CD14-positive monocyte (primary cell): ENCODE data around the gene KIAA0753. TPM values are rescaled to one million over a fixed set of nuclear protein-coding genes. Genes with fewer than 3 reads are reported as not detected.
"Not testable (repeated sequence)": the region's sequence is repeated elsewhere in the genome, so short reads cannot be mapped to it uniquely, and the experiment has no call there.

Experiments
- DNase-seq, 3 donors: peaks; one replicate each; pipeline ENCODE4 v3.0.0-alpha.2; 2011 to 2022
- H2AFZ ChIP-seq: 2 replicates; pipeline ENCODE4 v1.6.0; 2012; ENCODE audit warnings: mild to moderate bottlenecking, low read depth, low read length, inconsistent platforms; ENCODE audit not compliant: insufficient read depth, poor library complexity, severe bottlenecking
- H3K27ac ChIP-seq, 2 donors: 1 replicate in 1 of 2; 2 replicates in 1 of 2; pipeline ENCODE4 v1.5.1; 2012 to 2013; ENCODE audit warnings: low read length in 2 of 2, control low read depth in 1 of 2, inconsistent platforms in 1 of 2, low read depth in 1 of 2, mild to moderate bottlenecking in 1 of 2
- H3K27me3 ChIP-seq, 2 donors: one replicate each; pipeline versions ENCODE4 v1.6.0 to v1.6.1; 2011 to 2013; ENCODE audit warnings: low read length in 2 of 2; ENCODE audit not compliant: control insufficient read depth in 2 of 2, insufficient read depth in 2 of 2
- H3K36me3 ChIP-seq, 2 donors: replicated peaks in 1 of 2; 1 replicate in 1 of 2; 2 replicates in 1 of 2; pipeline versions ENCODE4 v1.5.1 to v1.6.1; 2012 to 2013; ENCODE audit warnings: low read length in 2 of 2, control low read depth in 1 of 2, inconsistent platforms in 1 of 2, mild to moderate bottlenecking in 1 of 2; ENCODE audit not compliant: insufficient read depth in 2 of 2, control insufficient read depth in 1 of 2
- H3K4me1 ChIP-seq, 2 donors: 1 replicate in 1 of 2; 2 replicates in 1 of 2; pipeline versions ENCODE4 v1.5.1 to v1.6.1; 2012 to 2013; ENCODE audit warnings: low read length in 2 of 2, control low read depth in 1 of 2, inconsistent platforms in 1 of 2, mild to moderate bottlenecking in 1 of 2, moderate library complexity in 1 of 2; ENCODE audit not compliant: insufficient read depth in 2 of 2, control insufficient read depth in 1 of 2
- H3K4me2 ChIP-seq: replicated peaks from 2 replicates; pipeline ENCODE3; 2012; ENCODE audit warnings: low read length, moderate library complexity, mild to moderate bottlenecking; ENCODE audit not compliant: poor library complexity, severe bottlenecking; ENCODE audit errors: extremely low read depth
- H3K4me3 ChIP-seq, 3 experiments: fragments of 200-600 bp in 1 of 3; sonication (generic) in 1 of 3; replicated peaks in 1 of 3; 1 replicate in 2 of 3; 2 replicates in 1 of 3; pipeline ENCODE4 v1.5.1; 2011 to 2013; ENCODE audit warnings: low read length in 3 of 3, mild to moderate bottlenecking in 3 of 3, control low read depth in 2 of 3, low read depth in 2 of 3, inconsistent platforms in 1 of 3, moderate library complexity in 1 of 3
- H3K79me2 ChIP-seq: 2 replicates; pipeline ENCODE4 v1.6.0; 2012; ENCODE audit warnings: mild to moderate bottlenecking, control low read depth, inconsistent platforms, low read length, moderate library complexity; ENCODE audit not compliant: insufficient read depth
- H3K9ac ChIP-seq: 2 replicates; pipeline ENCODE4 v1.6.0; 2017; ENCODE audit warnings: low read length, mild to moderate bottlenecking; ENCODE audit not compliant: insufficient read depth, poor library complexity, severe bottlenecking
- H3K9me3 ChIP-seq, 2 donors: replicated peaks in 1 of 2; 1 replicate in 1 of 2; 2 replicates in 1 of 2; pipeline versions ENCODE4 v1.5.1 to v1.6.1; 2012 to 2013; ENCODE audit warnings: low read length in 2 of 2, control low read depth in 1 of 2; ENCODE audit not compliant: control insufficient read depth in 1 of 2, insufficient read depth in 1 of 2
- H4K20me1 ChIP-seq: 2 replicates; pipeline ENCODE4 v1.6.0; 2012; ENCODE audit warnings: mild to moderate bottlenecking, low read length, control low read depth, moderate library complexity; ENCODE audit not compliant: insufficient read depth
- H3K27ac Mint-ChIP-seq, 7 donors: one replicate each; pipeline ENCODE4 v1.8.0; 2020; ENCODE audit warnings: mild to moderate bottlenecking in 7 of 7, mixed read lengths in 7 of 7, moderate library complexity in 6 of 7, inconsistent platforms in 2 of 7
- H3K27me3 Mint-ChIP-seq, 3 donors: one replicate each; pipeline ENCODE4 v1.8.0; 2021 to 2022; ENCODE audit warnings: low read depth in 3 of 3, mild to moderate bottlenecking in 3 of 3, mixed read lengths in 3 of 3, moderate library complexity in 3 of 3, inconsistent platforms in 1 of 3
- H3K36me3 Mint-ChIP-seq, 2 donors: one replicate each; pipeline ENCODE4 v1.8.0; 2020; ENCODE audit warnings: mixed read lengths in 2 of 2, inconsistent platforms in 1 of 2, mild to moderate bottlenecking in 1 of 2
- H3K4me1 Mint-ChIP-seq: one replicate; pipeline ENCODE4 v1.8.0; 2020; ENCODE audit warnings: mild to moderate bottlenecking, mixed read lengths
- H3K4me3 Mint-ChIP-seq, 2 donors: one replicate each; pipeline ENCODE4 v1.8.0; 2020; ENCODE audit warnings: mild to moderate bottlenecking in 2 of 2, mixed read lengths in 2 of 2, moderate library complexity in 1 of 2
- H3K9me3 Mint-ChIP-seq, 7 donors: one replicate each; pipeline ENCODE4 v1.8.0; 2020 to 2022; ENCODE audit warnings: mixed read lengths in 7 of 7, mild to moderate bottlenecking in 6 of 7, moderate library complexity in 6 of 7, inconsistent platforms in 2 of 7
- WGBS: methylation state at CpG from one replicate; pipeline ENCODE4 v1.1.5; 2013; ENCODE audit warnings: missing lambda C conversion rate; ENCODE audit not compliant: insufficient coverage; 5-methylcytosine and 5-hydroxymethylcytosine counted together
- intact Hi-C, 2 donors: fragments of 100-400 bp; cut with micrococcal nuclease; formaldehyde crosslinking; loops; one replicate each; pipeline versions ENCODE4 v1.15.0 to v1.15.1; 2023
- polyA plus RNA-seq, 3 donors: library from polyadenylated mRNA; depleted of rRNA in 1 of 3; unstranded in 2 of 3; stranded (reverse) in 1 of 3; fragments of 300-500 nt in 2 of 3; fragments of >200 nt in 1 of 3; fragmentation: Illumina TruSeq in 2 of 3; gene quantifications; 1 replicate in 2 of 3; 2 replicates in 1 of 3; pipeline ENCODE4 v1.2.3, GENCODE V29; 2012 to 2021
- TF ChIP-seq, protein P1 (sequence below): fragments of 200-600 bp; IDR thresholded peaks from one replicate; pipeline ENCODE4 v1.8.0; 2022; ENCODE audit warnings: antibody characterized with exemption, mild to moderate bottlenecking

KIAA0753 gene
- polyA plus RNA-seq, 3 donors: 1.7 to 6.6 (median 3.5) TPM

DNA sequence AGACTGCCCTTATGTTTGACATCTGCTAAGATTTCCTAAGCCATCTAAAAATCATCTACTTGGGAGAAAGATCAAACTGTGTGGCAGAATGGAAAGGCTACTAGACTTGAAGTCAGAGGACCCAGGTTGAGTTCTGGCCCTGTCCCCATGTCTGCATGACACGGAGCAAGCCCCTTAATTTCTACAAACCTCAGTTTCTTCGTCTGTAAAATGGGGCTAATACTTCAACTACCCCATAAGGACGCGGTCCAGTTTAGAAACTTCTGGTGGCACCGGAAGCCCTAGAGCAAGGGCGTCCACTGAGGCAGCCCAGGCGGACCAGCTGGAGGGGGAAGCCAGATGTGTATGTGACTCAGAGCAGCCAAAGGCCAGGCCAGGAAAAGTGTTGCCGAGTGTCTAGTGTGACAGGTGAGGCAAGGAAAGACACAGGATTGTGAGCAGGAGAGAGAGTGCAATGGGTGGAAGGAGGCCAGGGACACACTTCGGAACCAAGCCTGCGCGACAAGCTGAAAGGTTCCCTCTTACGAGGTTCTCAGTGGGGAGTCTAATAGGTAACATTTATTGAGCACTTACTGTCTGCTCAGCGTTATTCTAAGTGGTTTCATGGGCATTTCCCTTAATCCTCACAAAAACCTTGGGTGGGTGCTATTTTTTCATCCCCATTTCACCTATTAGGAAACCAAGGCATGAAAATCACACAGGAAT is 66.4 kb downstream of the KIAA0753 start:
- H3K27ac Mint-ChIP-seq: no peak overlapping the region
- intact Hi-C loops: no loop called here
- Histone ChIP-seq H3K27ac (no peak overlapping the region), H3K27me3 (no peaks in the 10 kb centered on the region), H3K4me2 (no peak overlapping the region), H3K36me3 (peaks cover 10 to 19% of the 10 kb centered on the region in 2 donors), H3K4me3 (no peak overlapping the region), H3K9ac (no peak overlapping the region), H4K20me1 (no peaks in the 10 kb centered on the region), H3K9me3 (peaks cover 0 to 5% of the 10 kb centered on the region in 2 donors), H3K4me1 (peaks cover 25 to 29% of the 10 kb centered on the region in 2 donors), H3K79me2 (no peaks in the 10 kb centered on the region), H2AFZ (peak overlapping the region; percentile 65)
- TF ChIP-seq, protein P1, sequence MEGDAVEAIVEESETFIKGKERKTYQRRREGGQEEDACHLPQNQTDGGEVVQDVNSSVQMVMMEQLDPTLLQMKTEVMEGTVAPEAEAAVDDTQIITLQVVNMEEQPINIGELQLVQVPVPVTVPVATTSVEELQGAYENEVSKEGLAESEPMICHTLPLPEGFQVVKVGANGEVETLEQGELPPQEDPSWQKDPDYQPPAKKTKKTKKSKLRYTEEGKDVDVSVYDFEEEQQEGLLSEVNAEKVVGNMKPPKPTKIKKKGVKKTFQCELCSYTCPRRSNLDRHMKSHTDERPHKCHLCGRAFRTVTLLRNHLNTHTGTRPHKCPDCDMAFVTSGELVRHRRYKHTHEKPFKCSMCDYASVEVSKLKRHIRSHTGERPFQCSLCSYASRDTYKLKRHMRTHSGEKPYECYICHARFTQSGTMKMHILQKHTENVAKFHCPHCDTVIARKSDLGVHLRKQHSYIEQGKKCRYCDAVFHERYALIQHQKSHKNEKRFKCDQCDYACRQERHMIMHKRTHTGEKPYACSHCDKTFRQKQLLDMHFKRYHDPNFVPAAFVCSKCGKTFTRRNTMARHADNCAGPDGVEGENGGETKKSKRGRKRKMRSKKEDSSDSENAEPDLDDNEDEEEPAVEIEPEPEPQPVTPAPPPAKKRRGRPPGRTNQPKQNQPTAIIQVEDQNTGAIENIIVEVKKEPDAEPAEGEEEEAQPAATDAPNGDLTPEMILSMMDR: no peak
- H3K36me3 Mint-ChIP-seq: peaks cover 29 to 31% of the 10 kb centered on the region in 2 donors
- peaks cover 0 to 3% (median 0%) of the 10 kb centered on the region in 7 donors for H3K9me3 Mint-ChIP-seq
- no peak overlapping the region for H3K4me3 Mint-ChIP-seq
- DNase-seq: no peak
- peaks cover 0 to 7% (median 4%) of the 10 kb centered on the region in 3 donors for H3K27me3 Mint-ChIP-seq
- peaks cover 26% of the 10 kb centered on the region for H3K4me1 Mint-ChIP-seq
- WGBS: 100% methylated on average over 8 of the region's 13 CpGs

DNA sequence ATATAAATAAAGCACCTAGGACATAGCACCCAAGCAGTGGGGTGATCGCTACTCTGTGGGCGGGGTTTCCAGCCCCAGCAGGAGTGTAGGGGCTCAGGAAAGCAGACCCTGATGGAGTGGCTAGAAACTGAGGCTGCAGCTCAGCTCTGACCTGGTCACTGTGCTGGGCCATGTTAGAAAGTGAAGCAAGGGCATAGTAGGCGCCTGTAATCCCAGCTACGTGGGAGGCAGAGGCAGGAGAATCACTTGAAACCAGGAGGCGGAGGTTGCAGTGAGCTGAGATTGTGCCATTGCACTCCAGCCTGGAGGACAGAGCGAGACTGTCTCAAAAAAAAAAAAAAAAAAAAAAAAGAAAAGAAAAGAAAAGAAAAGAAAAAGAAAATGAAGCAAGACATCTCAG is 67.0 kb downstream of the KIAA0753 start:
- peaks cover 26% of the 10 kb centered on the region for H3K4me1 Mint-ChIP-seq
- intact Hi-C loops: not testable (repeated sequence)

More for the DNA sequence above, 67.0 kb downstream of the KIAA0753 start:
- H3K9ac ChIP-seq, H2AFZ ChIP-seq, H3K9me3 Mint-ChIP-seq, H3K4me3 ChIP-seq, H3K27me3 ChIP-seq, H3K79me2 ChIP-seq, H3K27ac ChIP-seq, H3K4me3 Mint-ChIP-seq, H3K9me3 ChIP-seq, H3K4me2 ChIP-seq, H4K20me1 ChIP-seq, DNase-seq, H3K27ac Mint-ChIP-seq: not testable (repeated sequence)
- H3K4me1 ChIP-seq: peaks cover 25 to 29% of the 10 kb centered on the region in 2 donors
- WGBS: 100% methylated on average over 5 of the region's 6 CpGs
- H3K27me3 Mint-ChIP-seq: peaks cover 0 to 10% (median 4%) of the 10 kb centered on the region in 3 donors
- peaks cover 23 to 26% of the 10 kb centered on the region in 2 donors for H3K36me3 Mint-ChIP-seq
- H3K36me3 ChIP-seq: peaks cover 4 to 12% of the 10 kb centered on the region in 2 donors
